HG02943 (cell line): ENCODE data around the gene P4HTM.

Experiments
- ATAC-seq: cut with Tn5 transposase; IDR thresholded peaks from one replicate; pipeline ENCODE4 v1.9.1; 2021; ENCODE audit warnings: mild to moderate bottlenecking, low read depth, moderate library complexity; ENCODE audit not compliant: unreplicated experiment

P4HTM gene

GRCh38 chr3:48983096-48983495, 6.9 kb upstream of the P4HTM start:
- ATAC-seq: no peak

- no peak for ATAC-seq
Observed at GRCh38 chr3:48984663-48985062, 5.4 kb upstream of the P4HTM start.

GRCh38 chr3:48985831-48986376, 4.1 kb upstream of the P4HTM start:
- no peak for ATAC-seq

GRCh38 chr3:48989126-48989795, 780 bp upstream of the P4HTM start:
- no peak for ATAC-seq

GRCh38 chr3:48990636-48991469, 812 bp downstream of the P4HTM start:
- ATAC-seq: no peak

- ATAC-seq: no peak
Observed at GRCh38 chr3:48991851-48992545, 2.0 kb downstream of the P4HTM start.

- no peak for ATAC-seq
Observed at GRCh38 chr3:48993834-48994233, 3.8 kb downstream of the P4HTM start.

GRCh38 chr3:48996640-48997039, 6.6 kb downstream of the P4HTM start:
- ATAC-seq: no peak

- no peak for ATAC-seq
Observed at GRCh38 chr3:48997102-48997635, 7.1 kb downstream of the P4HTM start.

- ATAC-seq: no peak
Observed at GRCh38 chr3:48997714-48998637, 7.9 kb downstream of the P4HTM start.

GRCh38 chr3:48999085-48999858, 9.2 kb downstream of the P4HTM start:
- no peak for ATAC-seq

- no peak for ATAC-seq
Observed at GRCh38 chr3:49001155-49001554, 11.1 kb downstream of the P4HTM start.

- ATAC-seq: no peak
Observed at GRCh38 chr3:49004352-49005302, 14.6 kb downstream of the P4HTM start.

GRCh38 chr3:49005303-49005680, 15.3 kb downstream of the P4HTM start:
- no peak for ATAC-seq

GRCh38 chr3:49005998-49006397, 16.0 kb downstream of the P4HTM start:
- ATAC-seq: no peak

GRCh38 chr3:49006408-49007067, 16.5 kb downstream of the P4HTM start:
- no peak for ATAC-seq

GRCh38 chr3:49007068-49007770, 17.2 kb downstream of the P4HTM start, which contains the start of gene WDR6:
TSS of gene WDR6 (plus strand) at chr3:49007391. CDS start at chr3:49007432, 41 bp downstream.
- peak; percentile 82 for ATAC-seq
